Calu3 (cell line): ENCODE data around the gene WDR88. TPM values are rescaled to one million over a fixed set of nuclear protein-coding genes. Genes with fewer than 3 reads are reported as not detected.

Source experiments
- BruUV-seq: library from RNA; stranded (reverse); fragments of 400-500 nt; replicated peaks from 2 replicates; lab custom pipeline; 2021; lab: Mats Ljungman, UMichigan
- CTCF ChIA-PET: fragments of 300-600 bp; sonication (Branson Sonifier 250); formaldehyde crosslinking; loops from one replicate; lab custom pipeline; 2022; ENCODE audit warnings: antibody characterized with exemption; lab: Charles Lee
- DNase-seq: peaks from one replicate; pipeline ENCODE4 v3.0.0; 2022
- H3K27ac Mint-ChIP-seq: one replicate; pipeline ENCODE4 v1.8.0; 2022; ENCODE audit warnings: mixed read lengths; ENCODE audit not compliant: unreplicated experiment
- H3K27me3 Mint-ChIP-seq: one replicate; pipeline ENCODE4 v1.8.0; 2022; ENCODE audit warnings: mixed read lengths; ENCODE audit not compliant: unreplicated experiment
- H3K36me3 Mint-ChIP-seq: one replicate; pipeline ENCODE4 v1.8.0; 2022; ENCODE audit warnings: mild to moderate bottlenecking, moderate library complexity, mixed read lengths; ENCODE audit not compliant: insufficient read depth, unreplicated experiment
- H3K4me1 Mint-ChIP-seq: one replicate; pipeline ENCODE4 v1.8.0; 2022; ENCODE audit warnings: mild to moderate bottlenecking, low read depth, mixed read lengths; ENCODE audit not compliant: unreplicated experiment
- H3K4me3 Mint-ChIP-seq: one replicate; pipeline ENCODE4 v1.8.0; 2022; ENCODE audit warnings: mild to moderate bottlenecking, low read depth, moderate library complexity, mixed read lengths; ENCODE audit not compliant: unreplicated experiment
- H3K9me3 Mint-ChIP-seq: one replicate; pipeline ENCODE4 v1.8.0; 2022; ENCODE audit warnings: low read depth, mixed read lengths; ENCODE audit not compliant: unreplicated experiment
- CTCF ChIP-seq: fragments of 200-600 bp; IDR thresholded peaks from one replicate; pipeline ENCODE4 v1.8.0; 2022; ENCODE audit warnings: antibody characterized with exemption; ENCODE audit not compliant: unreplicated experiment
- intact Hi-C: fragments of 100-400 bp; cut with micrococcal nuclease; formaldehyde crosslinking; loops from one replicate; pipeline ENCODE4 v1.10.0; 2022; ENCODE audit not compliant: unreplicated experiment
- total RNA-seq: library from RNA; stranded (reverse); gene quantifications from 2 replicates; pipeline ENCODE4 v1.2.3, GENCODE V29; 2022

WDR88 gene
- total RNA-seq, 1 experiment from 2014 or later, result not detected

- H3K9me3 Mint-ChIP-seq, result no peaks in the 10 kb centered on the region
- H3K27ac Mint-ChIP-seq, result no peak overlapping the region
- CTCF ChIA-PET, result no interaction called here
- no peak for DNase-seq
- peaks cover 29% of the 10 kb centered on the region for H3K36me3 Mint-ChIP-seq
- no peak for TF ChIP-seq CTCF
- intact Hi-C loops, result no loop called here
- H3K27me3 Mint-ChIP-seq, result no peaks in the 10 kb centered on the region
- no peaks in the 10 kb centered on the region for H3K4me1 Mint-ChIP-seq
- no peak overlapping the region for H3K4me3 Mint-ChIP-seq
- BruUV-seq, result no TSS peak
Observed at GRCh38 chr19:33129901-33130300, 2.0 kb upstream of the WDR88 start.

GRCh38 chr19:33130433-33130832 is 1.5 kb upstream of the WDR88 start:
- no peak for DNase-seq
- no peak for TF ChIP-seq CTCF
- H3K27ac Mint-ChIP-seq, result no peak overlapping the region
- H3K4me3 Mint-ChIP-seq, result no peak overlapping the region
- H3K36me3 Mint-ChIP-seq, result peaks cover 25% of the 10 kb centered on the region
- no peaks in the 10 kb centered on the region for H3K27me3 Mint-ChIP-seq
- no peaks in the 10 kb centered on the region for H3K4me1 Mint-ChIP-seq
- intact Hi-C loops, result no loop called here
- H3K9me3 Mint-ChIP-seq, result no peaks in the 10 kb centered on the region
- BruUV-seq, result no TSS peak
- CTCF ChIA-PET, result interaction anchor here (1.0 kb wide), 1 partner anchor 54 kb away, joined by 4 read pairs; no protein-coding TSS in a partner anchor

DNA sequence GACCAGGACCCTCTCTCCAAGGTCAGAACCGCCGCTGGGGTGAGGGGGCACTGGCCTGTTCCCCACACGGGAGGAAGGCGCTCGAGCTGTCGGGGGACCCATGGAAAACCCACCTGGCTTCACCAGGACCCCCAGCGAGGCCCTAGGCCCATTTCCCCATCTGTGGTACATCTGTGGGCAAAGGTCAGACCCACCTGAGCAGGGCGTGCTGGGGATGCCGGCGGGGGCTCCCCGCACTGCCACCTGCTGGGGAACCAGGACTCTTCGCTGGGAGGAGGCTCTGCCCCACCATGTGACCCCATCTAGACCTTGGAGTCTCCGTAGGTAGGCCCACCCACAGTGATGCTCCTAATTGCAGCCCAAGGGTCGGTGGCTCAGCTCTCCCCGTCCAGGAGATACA is 511 bp downstream of the WDR88 start:
- BruUV-seq, result no TSS peak
- Mint-ChIP-seq H3K4me3 (no peak overlapping the region), H3K27ac (no peak overlapping the region), H3K4me1 (no peaks in the 10 kb centered on the region), H3K27me3 (no peaks in the 10 kb centered on the region), H3K36me3 (peaks cover 24% of the 10 kb centered on the region), H3K9me3 (no peaks in the 10 kb centered on the region)
- DNase-seq, result peak; percentile 14
- peak; percentile 13 for TF ChIP-seq CTCF
- CTCF ChIA-PET, result no interaction called here
- intact Hi-C loops, result no loop called here

GRCh38 chr19:33133438-33134031 is 1.6 kb downstream of the WDR88 start:
- Mint-ChIP-seq H3K9me3 (no peaks in the 10 kb centered on the region), H3K27ac (no peak overlapping the region), H3K36me3 (peaks cover 16% of the 10 kb centered on the region), H3K27me3 (no peaks in the 10 kb centered on the region), H3K4me3 (no peak overlapping the region), H3K4me1 (no peaks in the 10 kb centered on the region)
- BruUV-seq, result no TSS peak
- CTCF ChIA-PET, result no interaction called here
- no peak for TF ChIP-seq CTCF
- no peak for DNase-seq
- intact Hi-C loops, result no loop called here
